Omental fat pad (tissue), 4 donors: ENCODE measurements around the gene FAM229B. TPM values are rescaled to one million over a fixed set of nuclear protein-coding genes. Genes with fewer than 3 reads are reported as not detected.

Experiments used
- ATAC-seq: fragments of 150-250 bp; one replicate; pipeline ENCODE4 v1.9.1; 2016; ENCODE audit warnings: mild to moderate bottlenecking, moderate library complexity; ENCODE audit not compliant: low FRiP score
- DNase-seq: peaks from one replicate; pipeline ENCODE4 v3.0.0-alpha.2; 2019; ENCODE audit warnings: low spot score
- total RNA-seq, 4 donors: library from RNA; depleted of rRNA; stranded (reverse); fragments of >200 nt; gene quantifications; one replicate each; pipeline ENCODE4 v1.1.0, GENCODE V29; 2016
- TF ChIP-seq, protein P1 (sequence below), 3 donors: fragments of 450-650 bp; IDR thresholded peaks; one replicate each; pipeline ENCODE4 v1.5.1; 2016 to 2017; ENCODE audit warnings: antibody characterized with exemption in 3 of 3, mild to moderate bottlenecking in 3 of 3, moderate library complexity in 2 of 3

The FAM229B gene
- total RNA-seq, 4 donors from 2014 or later: 4.9 to 17.2 (median 12.4) TPM

DNA sequence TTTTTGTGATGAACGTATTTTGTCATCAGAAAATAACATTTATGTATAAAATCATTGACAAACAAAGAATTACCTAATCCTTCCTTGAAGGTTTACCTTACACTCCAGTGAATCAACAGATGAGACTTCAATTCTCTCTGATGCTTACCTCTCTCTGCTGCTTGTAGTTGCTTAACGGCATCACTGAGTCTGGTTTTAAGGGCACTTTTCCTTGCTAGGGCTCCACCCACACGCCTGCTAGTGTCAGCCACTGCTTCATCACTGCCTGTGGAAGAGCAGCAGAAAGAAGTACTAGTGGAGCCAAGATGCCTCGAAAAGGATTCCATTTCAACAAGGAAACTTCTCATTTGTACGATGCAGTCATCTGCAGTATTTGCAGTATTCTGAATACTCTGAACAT lies 63.0 kb downstream of the FAM229B start:
- ATAC-seq: no peak
- TF ChIP-seq, protein P1, sequence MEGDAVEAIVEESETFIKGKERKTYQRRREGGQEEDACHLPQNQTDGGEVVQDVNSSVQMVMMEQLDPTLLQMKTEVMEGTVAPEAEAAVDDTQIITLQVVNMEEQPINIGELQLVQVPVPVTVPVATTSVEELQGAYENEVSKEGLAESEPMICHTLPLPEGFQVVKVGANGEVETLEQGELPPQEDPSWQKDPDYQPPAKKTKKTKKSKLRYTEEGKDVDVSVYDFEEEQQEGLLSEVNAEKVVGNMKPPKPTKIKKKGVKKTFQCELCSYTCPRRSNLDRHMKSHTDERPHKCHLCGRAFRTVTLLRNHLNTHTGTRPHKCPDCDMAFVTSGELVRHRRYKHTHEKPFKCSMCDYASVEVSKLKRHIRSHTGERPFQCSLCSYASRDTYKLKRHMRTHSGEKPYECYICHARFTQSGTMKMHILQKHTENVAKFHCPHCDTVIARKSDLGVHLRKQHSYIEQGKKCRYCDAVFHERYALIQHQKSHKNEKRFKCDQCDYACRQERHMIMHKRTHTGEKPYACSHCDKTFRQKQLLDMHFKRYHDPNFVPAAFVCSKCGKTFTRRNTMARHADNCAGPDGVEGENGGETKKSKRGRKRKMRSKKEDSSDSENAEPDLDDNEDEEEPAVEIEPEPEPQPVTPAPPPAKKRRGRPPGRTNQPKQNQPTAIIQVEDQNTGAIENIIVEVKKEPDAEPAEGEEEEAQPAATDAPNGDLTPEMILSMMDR (IDR thresholded peaks at IDR 0.05): no peak

More for the DNA sequence above, 63.0 kb downstream of the FAM229B start:
- DNase-seq: no peak

Other genes starting within 250 kb of the FAM229B start
- gene FYN, start 214.1 kb upstream of the FAM229B start, total RNA-seq: 100 to 1,000 TPM; 108 to 281 (median 186) TPM
- gene CCN6, start 33.5 kb upstream of the FAM229B start, total RNA-seq: under 1 TPM in 1 of 4 donors, not detected in 3; 0.56 TPM
- 10 to 100 TPM; 21.0 to 68.7 (median 31.6) TPM for gene TUBE1, start 109 bp upstream of the FAM229B start, total RNA-seq
- gene LAMA4, start 167.0 kb downstream of the FAM229B start, total RNA-seq: 100 to 1,000 TPM; 189 to 459 (median 376) TPM